GM19193 (cell line): ENCODE measurements around the gene SRPK2.

Experiments used
- POLR2A ChIP-seq: IDR thresholded peaks from 4 replicates; pipeline ENCODE4 v1.6.1; 2011; ENCODE audit not compliant: insufficient read depth, insufficient read length; ENCODE audit errors: extremely low read depth

The SRPK2 gene

DNA sequence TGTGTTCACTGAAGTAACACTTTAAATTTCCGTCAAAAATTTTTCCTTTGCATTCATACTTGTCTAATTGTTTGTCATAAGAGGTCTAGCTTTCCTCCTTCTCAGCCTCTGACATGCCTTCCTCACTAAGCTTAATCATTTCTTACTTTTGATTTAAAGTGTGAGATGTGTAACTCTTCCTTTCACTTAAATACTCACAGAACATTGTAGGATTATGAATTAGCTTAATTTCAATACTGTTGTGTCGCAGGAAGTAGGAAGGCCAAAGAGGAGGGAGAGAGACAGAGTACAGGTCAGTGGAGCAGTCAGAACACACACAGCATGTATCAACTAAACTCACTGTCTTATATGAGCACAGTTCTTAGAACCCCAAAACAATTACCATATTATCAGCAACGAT lies 99.0 kb downstream of the SRPK2 start:
- TF ChIP-seq POLR2A = no peak

- TF ChIP-seq POLR2A = no peak
These were observed 102.3 kb downstream of the SRPK2 start for GRCh38 chr7:105286441-105286840.

DNA sequence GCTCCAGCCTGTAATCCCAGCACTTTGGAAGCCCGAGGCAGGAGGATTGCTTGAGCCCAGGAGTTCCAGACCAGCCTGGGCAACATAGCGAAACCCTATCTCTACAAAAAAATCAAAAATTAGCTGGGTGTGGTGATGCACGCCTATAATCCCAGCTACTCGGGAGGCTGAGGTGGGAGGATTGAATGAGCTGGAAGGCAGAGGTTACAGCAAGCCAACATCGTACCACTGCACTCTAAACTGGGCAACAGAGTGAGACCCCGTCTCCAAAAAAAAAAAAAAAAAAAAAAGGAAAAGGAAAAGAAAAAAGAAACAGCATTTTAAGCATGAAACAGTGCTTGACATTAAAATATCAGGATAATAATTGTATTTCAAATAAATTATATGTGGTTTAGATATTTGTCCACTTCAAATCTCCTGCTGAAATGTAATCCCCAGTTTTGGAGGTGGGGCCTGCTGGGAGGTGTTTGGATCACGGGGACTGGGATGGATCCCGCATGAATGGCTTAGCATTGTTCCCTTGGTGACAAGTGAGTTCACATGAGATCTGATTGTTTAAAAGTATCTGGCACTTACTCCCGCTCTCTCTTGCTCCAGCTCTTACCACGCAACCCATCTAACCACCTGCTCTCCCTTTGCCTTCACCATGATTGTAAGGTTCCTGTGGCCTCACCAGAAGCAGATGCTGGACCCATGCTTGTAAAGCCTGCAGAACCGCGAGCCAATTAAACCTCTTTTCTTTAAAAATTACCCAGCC lies 103.4 kb downstream of the SRPK2 start:
- TF ChIP-seq POLR2A = no peak

DNA sequence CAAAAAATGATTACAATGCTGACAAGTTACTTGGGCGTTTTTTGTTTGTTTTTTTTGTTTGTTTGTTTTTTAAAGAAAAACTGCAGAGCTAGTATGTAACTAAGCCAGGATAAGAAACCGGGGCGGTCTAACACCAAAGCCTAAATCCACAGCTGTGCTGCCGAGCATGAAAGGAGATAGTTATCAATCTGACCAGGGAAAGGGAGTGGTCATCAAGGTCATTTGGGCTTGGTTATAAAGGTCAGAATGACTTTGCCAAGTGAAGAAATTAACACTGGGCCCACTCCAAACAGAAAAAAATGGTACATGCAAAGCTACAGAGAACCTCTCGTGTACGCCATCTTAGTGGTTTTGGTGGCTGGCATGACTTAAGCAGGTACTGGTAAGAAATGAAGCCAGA lies 104.7 kb downstream of the SRPK2 start:
- TF ChIP-seq POLR2A = no peak

DNA sequence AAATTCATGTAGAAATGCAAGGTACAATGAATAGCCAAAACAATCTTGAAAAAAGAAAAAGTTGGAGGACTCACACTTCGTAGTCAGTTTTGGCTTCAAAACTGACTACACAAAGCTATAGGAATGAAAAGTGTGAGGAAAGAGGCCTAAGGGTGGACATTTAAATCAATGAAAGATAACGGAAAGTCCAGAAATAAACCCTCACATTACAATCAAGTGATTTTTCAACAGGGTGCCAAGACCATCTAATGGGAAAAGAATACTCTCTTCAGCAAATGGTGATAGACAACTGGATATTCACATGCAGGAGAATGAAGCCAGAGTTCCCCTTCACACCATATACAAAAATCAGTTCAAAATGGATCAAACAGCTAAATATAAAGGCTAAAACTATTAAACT lies 106.8 kb downstream of the SRPK2 start:
- no peak for TF ChIP-seq POLR2A

- TF ChIP-seq POLR2A = no peak
These were observed 109.1 kb downstream of the SRPK2 start for GRCh38 chr7:105279688-105280007.

GRCh38 chr7:105278973-105279687 lies 109.6 kb downstream of the SRPK2 start:
- TF ChIP-seq POLR2A = no peak

- TF ChIP-seq POLR2A = no peak
These were observed 110.2 kb downstream of the SRPK2 start for GRCh38 chr7:105278565-105278964.

GRCh38 chr7:105277341-105277740 lies 111.4 kb downstream of the SRPK2 start:
- TF ChIP-seq POLR2A = no peak

GRCh38 chr7:105270117-105270516 lies 118.6 kb downstream of the SRPK2 start:
- TF ChIP-seq POLR2A = no peak

- TF ChIP-seq POLR2A = no peak
These were observed 119.3 kb downstream of the SRPK2 start for GRCh38 chr7:105269397-105269796.

- no peak for TF ChIP-seq POLR2A
These were observed 120.0 kb downstream of the SRPK2 start for GRCh38 chr7:105268511-105269392.

DNA sequence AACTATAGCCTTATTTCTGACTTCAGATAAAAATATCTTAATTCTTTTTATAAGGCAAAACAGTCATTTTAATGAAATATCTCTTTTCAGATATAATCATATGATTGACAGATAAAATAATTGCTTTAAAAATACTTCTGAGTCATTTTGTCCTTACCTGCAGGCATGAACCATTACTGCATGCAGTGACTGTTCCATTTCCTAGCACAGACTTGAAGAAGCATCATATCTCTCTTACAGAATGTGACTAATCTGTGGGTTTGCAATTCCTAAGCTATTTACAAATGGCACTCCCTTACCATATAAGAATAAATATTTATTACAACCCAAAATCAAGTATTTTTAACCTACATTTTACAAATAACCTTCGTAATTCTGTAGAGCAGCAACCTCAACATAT lies 120.7 kb downstream of the SRPK2 start:
- no peak for TF ChIP-seq POLR2A

DNA sequence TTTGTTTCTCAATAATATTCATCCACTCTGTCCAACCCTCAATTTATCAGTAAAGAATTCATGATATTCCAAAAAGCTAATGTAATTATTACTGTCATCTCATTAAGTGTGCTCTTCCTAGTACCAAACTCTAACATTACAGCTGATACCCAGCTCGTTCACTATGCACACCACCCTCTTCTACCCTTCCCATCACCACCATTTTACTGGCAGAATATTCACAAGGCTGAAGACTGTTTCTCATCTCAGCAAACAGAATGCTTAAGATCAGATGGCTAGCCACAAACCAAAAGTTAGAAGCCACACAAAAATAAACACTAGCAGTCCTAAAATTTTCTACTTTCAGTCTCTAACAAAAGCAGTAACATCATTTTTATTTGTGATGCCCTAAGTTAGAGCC lies 121.5 kb downstream of the SRPK2 start:
- no peak for TF ChIP-seq POLR2A

DNA sequence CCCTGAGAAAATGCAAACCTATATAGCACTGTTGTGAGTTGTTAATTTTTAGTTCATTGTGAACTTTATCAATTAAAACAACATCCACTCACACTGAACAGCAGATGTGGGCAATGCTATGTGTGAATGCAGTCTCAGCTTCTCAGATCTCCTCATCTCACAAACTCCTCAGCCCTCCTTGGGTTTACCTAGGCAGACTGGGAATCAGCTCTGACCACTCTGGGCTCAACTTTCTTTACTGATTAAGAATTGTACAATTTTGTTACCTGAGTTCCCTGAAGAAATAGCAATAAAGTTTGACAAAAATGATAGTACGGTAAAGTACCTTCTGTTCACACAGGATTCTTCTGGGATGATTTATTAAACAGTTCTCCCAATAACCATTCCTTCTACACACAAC lies 124.0 kb downstream of the SRPK2 start:
- TF ChIP-seq POLR2A = no peak
